Left ventricle myocardium inferior (tissue), 1 donor: ENCODE measurements around the gene PPIE. TPM values are rescaled to one million over a fixed set of nuclear protein-coding genes. Genes with fewer than 3 reads are reported as not detected.
"Not testable (repeated sequence)": the region's sequence is repeated elsewhere in the genome, so short reads cannot be mapped to it uniquely, and the experiment has no call there.

Experiments
- DNase-seq: peaks from one replicate; pipeline ENCODE4 v3.0.0-alpha.2; 2020
- H3K27ac ChIP-seq: fragments of 200-600 bp; replicated peaks from 2 replicates; pipeline ENCODE4 v1.8.0; 2021
- H3K27me3 ChIP-seq: fragments of 200-600 bp; 2 replicates; pipeline ENCODE4 v1.8.0; 2021; ENCODE audit warnings: low read depth
- H3K36me3 ChIP-seq: fragments of 200-600 bp; 2 replicates; pipeline ENCODE4 v1.8.0; 2021
- H3K4me1 ChIP-seq: fragments of 200-600 bp; 2 replicates; pipeline ENCODE4 v1.8.0; 2021
- H3K4me3 ChIP-seq: fragments of 200-600 bp; 2 replicates; pipeline ENCODE4 v1.8.0; 2021; ENCODE audit warnings: mild to moderate bottlenecking, moderate library complexity
- H3K9me3 ChIP-seq: fragments of 200-600 bp; replicated peaks from 2 replicates; pipeline ENCODE4 v1.8.0; 2021
- CTCF ChIP-seq: fragments of 200-600 bp; IDR thresholded peaks from 2 replicates; pipeline ENCODE4 v1.8.0; 2021; ENCODE audit warnings: antibody characterized with exemption, mild to moderate bottlenecking, borderline replicate concordance
- intact Hi-C: fragments of 100-400 bp; cut with micrococcal nuclease; formaldehyde crosslinking; loops from one replicate; pipeline ENCODE4 v1.11.0; 2022
- total RNA-seq: library from RNA; stranded (reverse); fragmentation: NEBNext Ultra II Directional; extraction: Animal tissue kit (Norgen Biotek cat#: 25700); gene quantifications from one replicate; pipeline ENCODE4 v1.2.1, GENCODE V29; 2021
- donor health status: DM: no; HTN: yes; CAD: no; lungs with severe emphysema.

The PPIE gene
- total RNA-seq, 1 donor from 2014 or later, result 29.4 TPM

DNA sequence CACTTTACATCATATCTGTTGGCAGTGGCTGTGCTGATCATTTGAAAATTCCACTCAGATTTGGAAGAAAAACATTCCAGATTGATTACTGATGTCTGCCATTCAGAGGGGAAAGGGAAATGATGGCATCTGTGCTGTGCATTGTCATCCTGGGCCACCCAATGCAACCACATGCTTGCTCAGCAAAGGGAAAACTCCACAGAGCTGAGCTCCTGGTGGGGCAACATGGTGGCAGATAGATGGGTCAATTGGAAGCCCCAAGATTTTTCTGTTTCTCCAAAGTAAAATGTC, 20.7 kb downstream of the PPIE start:
- peaks cover 57% of the 10 kb centered on the region for H3K36me3 ChIP-seq
- H3K27me3 ChIP-seq, result no peaks in the 10 kb centered on the region
- no peak for TF ChIP-seq CTCF
- H3K9me3 ChIP-seq, result no peaks in the 10 kb centered on the region
- intact Hi-C loops, result no loop called here
- H3K4me3 ChIP-seq, result no peak overlapping the region
- H3K27ac ChIP-seq, result no peak overlapping the region
- peaks cover 10% of the 10 kb centered on the region for H3K4me1 ChIP-seq
- no peak for DNase-seq

GRCh38 chr1:39760074-39761008, 21.7 kb downstream of the PPIE start:
- Histone ChIP-seq H3K27me3 (no peaks in the 10 kb centered on the region), H3K4me3 (no peak overlapping the region), H3K9me3 (no peaks in the 10 kb centered on the region), H3K27ac (no peak overlapping the region), H3K4me1 (peaks cover 1% of the 10 kb centered on the region), H3K36me3 (peaks cover 47% of the 10 kb centered on the region)
- no peak for TF ChIP-seq CTCF
- DNase-seq, result no peak
- intact Hi-C loops, result no loop called here

- DNase-seq, result no peak
- Histone ChIP-seq H3K27ac (no peak overlapping the region), H3K9me3 (no peaks in the 10 kb centered on the region), H3K4me3 (no peak overlapping the region), H3K27me3 (no peaks in the 10 kb centered on the region), H3K36me3 (peaks cover 40% of the 10 kb centered on the region), H3K4me1 (no peaks in the 10 kb centered on the region)
- intact Hi-C loops, result no loop called here
- TF ChIP-seq CTCF, result no peak
Observed at GRCh38 chr1:39761016-39761415, 22.3 kb downstream of the PPIE start.

DNA sequence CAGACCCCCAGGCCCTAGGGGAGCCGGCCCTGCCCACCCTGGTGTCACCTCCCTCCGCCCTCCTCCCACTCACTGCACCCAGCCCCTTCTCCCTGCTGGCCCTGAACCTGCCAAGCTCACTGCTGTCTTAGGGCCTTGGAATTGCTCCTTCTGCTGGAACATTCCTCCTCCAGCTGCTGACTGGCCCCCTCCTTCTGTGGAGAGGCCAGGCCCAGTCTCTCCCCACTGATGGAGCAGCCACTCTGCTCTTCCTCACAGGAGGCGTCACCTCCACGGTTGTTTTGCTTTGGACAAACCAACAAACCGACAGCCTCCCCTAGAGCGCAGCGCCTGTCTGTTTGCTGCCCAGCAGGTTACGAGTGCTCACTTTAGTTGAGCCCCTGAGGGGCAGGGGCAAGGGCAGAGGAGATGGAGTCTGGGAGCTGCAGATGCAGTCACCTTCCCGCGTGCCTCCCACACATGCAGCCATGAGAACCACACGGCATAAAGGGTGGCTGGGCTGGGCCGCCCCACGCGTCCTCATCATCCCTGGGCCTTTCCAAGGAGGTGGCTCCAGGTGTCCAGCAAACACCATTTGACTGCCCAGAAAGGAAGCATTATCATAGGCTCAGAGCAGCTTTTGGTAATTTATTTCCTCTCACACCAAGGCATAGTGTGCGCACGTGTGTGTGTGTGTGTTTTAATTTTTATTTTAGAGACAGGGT, 23.0 kb downstream of the PPIE start:
- H3K27ac ChIP-seq, result no peak overlapping the region
- no peak for TF ChIP-seq CTCF
- intact Hi-C loops, result no loop called here
- H3K9me3 ChIP-seq, result no peaks in the 10 kb centered on the region
- H3K36me3 ChIP-seq, result peaks cover 36% of the 10 kb centered on the region
- DNase-seq, result no peak
- H3K4me1 ChIP-seq, result no peaks in the 10 kb centered on the region
- H3K4me3 ChIP-seq, result no peak overlapping the region
- no peaks in the 10 kb centered on the region for H3K27me3 ChIP-seq

GRCh38 chr1:39762550-39763540, 24.2 kb downstream of the PPIE start:
- Histone ChIP-seq H3K27ac (no peak overlapping the region), H3K36me3 (peaks cover 25% of the 10 kb centered on the region), H3K9me3 (no peaks in the 10 kb centered on the region), H3K27me3 (no peaks in the 10 kb centered on the region), H3K4me3 (no peak overlapping the region), H3K4me1 (no peaks in the 10 kb centered on the region)
- intact Hi-C loops, result no loop called here
- no peak for TF ChIP-seq CTCF
- no peak for DNase-seq

DNA sequence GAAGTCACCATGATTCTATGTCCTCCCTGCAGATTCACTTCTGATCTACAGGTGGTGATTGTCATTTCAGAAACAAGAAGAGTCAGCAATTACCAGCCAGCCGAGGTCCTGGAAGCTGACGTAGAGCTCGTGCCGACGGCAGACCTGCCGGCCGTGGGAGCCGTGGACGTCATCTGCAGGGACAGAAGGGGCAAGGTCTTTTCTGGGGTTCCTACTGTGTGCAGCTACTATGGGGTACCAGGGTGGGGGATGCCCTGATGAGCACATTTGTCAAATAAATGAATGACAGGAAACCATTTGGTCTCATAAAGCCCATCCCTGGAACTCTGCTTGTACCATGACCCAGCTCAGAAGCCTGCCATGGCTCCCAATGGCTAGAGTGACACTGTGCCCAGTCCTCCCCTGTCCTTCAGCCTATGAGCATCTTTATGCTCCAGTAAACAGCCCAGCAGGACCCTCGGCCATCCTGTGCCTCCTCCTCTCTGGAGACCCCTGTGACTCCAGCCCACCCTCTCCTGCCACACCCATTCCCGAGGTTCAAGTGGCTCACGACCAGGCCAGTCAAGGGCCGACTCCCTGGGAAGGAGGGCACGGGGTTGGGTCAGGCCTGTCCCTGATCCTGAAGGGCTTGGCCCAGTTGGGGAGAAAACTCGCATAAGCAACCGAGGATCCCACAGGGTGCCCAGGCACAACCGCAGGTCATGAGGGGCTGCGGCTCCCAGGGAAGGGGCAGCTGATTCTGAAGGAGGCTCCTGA, 25.1 kb downstream of the PPIE start:
- H3K27ac ChIP-seq, H3K4me3 ChIP-seq, H3K4me1 ChIP-seq, H3K9me3 ChIP-seq, intact Hi-C loops, DNase-seq, H3K27me3 ChIP-seq: not testable (repeated sequence)
- H3K36me3 ChIP-seq, result peaks cover 17% of the 10 kb centered on the region

DNA sequence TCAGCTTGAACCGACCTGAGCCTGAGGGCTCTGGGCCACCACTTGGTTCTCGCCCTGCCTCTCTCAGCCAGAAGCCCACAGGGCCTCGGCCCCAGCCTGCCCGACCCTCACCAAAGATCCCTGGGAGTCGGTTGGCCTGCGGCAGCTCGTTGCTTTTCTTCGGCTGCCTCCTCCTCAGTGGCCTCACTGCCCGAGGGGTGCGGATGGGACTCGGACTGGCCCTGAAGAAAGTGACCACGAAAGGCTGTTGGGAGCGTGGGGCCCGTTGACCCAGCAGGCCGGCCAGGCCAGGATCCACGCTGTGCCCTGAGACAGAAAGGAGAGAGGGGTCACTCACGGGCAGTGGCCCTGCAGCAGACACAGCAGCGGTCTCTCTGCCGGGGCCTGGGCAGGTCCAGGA, 25.8 kb downstream of the PPIE start:
- H3K36me3 ChIP-seq, H3K4me1 ChIP-seq, intact Hi-C loops, H3K27me3 ChIP-seq, H3K9me3 ChIP-seq, DNase-seq, H3K4me3 ChIP-seq, H3K27ac ChIP-seq: not testable (repeated sequence)
